ENCODE results near the gene NECTIN4.
"Not testable (repeated sequence)": the region's sequence is repeated elsewhere in the genome, so short reads cannot be mapped to it uniquely, and the experiment has no call there.

The NECTIN4 gene

DNA sequence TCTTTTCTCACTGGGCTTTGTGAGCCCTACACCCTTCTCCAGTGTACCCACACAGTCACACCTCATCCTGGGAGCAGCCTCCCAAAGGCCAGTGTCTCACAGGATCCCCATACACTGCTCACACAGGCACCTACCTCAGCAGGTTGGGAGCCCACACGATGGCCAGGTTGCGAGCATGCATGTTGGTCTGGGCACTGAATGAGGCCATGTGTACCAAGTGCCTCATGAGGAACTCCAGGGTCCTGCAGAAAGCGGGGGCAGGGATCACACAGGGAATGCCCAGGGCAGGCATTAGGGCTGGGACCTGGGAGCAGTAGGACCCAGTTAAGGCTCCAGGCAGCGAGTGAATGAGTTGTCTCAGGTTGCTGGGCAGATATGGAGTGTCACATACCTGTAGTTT lies 35.1 kb downstream of the NECTIN4 start:
- DNase-seq (ENCODE audit: low spot score): no peak

DNA sequence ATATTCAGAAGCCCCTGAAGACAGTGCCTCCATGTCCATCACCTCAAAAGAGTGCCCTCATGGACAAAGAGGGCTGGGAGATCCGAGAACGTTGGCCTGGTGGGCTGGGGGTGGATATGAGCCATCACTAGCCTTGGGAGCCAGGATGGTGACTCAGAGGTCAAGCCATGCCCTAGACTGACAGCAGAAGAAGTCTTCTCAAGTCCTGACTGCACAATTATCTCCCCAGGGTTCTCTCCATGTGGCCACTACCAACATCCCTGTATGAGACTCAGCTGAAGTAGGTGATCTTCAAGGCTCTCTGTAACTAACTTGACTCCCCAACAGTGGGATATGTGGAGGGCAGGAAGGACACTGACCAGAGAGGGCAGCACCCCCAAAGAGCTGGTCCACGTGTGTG lies 36.5 kb downstream of the NECTIN4 start:
- no peak for DNase-seq (ENCODE audit: low spot score)

DNA sequence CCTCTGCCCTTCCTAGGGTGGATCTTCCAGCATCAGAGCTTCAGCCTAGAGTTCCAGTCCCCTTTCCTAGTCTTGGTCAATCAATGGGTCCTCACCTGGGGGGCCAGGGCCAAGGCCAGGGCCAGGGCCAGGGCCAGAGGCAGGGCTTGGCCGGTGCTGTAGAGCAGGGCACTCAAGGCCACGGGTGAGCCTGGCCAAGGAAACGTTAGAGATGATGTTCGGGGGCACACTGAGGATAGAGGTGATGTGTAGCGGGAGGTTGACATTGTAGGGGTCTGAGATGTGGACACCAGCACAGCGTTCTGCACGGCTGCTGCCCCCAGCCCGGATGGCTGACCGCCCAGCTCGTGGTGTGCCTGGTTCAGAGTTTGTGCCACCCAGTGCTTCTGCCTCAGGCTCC lies 38.1 kb downstream of the NECTIN4 start:
- DNase-seq (ENCODE audit: low spot score): no peak

DNA sequence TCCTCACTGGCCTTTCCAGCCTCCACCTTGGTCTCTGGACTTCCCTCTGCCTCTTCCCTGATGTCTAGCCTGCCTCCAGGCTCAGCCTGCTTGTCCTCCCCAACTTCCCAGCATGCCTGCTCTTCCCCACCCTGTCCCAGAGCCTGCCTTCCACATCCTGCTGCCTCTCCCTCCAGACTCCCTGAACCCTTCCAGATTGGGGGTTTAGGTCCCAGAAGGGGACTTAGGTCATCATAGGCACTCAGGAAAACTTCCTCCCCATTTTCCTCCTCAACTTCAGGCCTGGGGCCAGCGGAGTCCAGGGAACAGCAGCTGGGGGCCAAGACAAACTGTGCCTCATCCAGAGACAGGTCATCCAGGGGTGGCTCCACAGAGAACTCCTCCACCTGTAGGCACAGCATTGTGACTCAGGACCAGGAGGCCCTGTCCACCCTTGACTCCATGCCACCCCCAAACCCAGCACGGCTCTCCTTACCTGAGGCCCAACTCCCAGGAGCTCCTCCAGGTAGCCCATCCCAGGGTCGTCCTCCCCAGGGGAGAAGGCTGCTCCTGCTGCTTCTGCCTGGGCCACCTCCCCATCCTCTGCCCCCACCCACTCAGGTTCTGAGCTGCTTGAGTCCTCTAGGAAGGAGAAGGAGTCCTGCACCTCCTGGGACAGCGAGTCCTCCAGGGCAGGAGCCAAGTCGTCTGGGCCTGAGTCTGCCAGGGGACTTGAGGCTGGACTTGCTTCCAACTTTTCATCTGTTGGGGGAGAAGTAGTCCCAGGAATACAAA lies 40.2 kb downstream of the NECTIN4 start:
- no peak for DNase-seq (ENCODE audit: low spot score)

DNA sequence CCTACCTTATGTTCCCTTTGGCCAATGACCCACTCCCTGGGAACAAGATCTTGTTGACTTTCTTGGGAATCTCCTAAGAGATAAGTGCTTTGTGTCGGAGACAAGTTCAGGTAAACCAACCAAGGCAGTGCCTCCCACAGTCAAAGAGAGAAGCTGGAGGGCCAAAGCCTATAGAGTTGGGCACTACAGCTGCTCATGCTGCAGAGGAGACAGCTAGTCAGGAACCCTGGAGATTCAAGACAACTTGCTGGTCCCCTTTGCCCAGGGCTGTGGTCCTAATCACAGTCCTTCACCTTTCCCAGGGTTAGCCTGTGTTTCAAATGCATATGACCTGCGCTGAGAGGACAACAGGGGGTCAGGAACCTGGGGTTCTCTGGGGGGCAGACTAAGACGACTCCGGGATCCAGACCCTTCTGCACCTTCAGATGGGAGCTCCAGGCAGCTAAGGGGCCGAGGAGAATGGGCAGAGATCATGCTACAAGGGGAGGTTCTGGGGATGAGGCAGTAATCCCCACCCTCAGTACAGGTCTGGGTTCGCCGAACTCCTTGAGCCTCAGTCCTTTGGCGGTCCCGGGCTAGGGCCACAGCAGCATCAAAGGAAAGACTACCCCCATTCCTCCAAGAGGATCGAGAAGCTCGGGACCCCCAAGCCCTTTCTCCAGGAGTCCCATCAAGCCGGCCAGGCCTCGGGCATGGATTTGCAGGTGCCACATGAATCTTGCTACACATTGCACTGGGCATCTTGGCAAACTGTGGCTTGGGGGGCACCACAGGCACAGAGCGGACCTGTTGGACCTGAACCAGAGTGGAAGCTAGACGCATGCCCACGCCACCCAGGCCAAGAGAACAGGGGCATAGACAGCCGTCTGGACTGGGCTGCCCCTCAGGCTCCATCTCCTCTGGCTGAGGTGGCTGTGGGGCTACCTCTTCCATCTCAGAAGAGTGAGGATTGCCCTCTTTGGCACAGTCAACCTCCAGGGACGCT lies 41.6 kb downstream of the NECTIN4 start:
- no peak for DNase-seq (ENCODE audit: low spot score)

DNA sequence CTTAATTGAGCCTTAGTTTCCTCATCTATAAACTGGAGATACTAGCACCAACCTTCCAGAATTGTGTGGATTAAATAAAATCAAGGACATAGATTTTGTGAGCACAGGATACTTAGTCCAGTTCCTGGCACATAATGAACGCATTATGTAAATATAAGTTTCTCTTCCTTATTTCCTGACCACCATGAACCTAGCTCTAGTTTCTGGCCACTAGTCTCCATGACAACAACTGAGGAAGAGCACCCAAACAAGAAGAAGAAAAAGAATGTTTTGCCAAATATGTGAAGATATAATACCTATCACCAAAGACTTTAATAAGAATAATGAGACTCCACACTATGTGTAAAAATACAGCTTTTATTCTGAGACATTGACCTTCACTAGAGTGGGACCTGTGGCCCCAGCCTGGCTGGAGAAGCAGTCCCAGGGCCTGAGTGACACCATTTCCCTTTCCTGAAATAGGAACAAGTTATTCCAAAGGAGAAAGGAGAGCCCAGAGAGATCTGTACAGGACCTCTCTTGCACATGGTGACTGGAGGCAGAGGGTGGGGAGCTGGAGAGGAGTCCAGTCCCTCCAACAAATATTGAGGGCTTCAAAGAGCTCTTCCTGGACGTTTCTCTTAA lies 42.6 kb downstream of the NECTIN4 start:
- no peak for DNase-seq (ENCODE audit: low spot score)

DNA sequence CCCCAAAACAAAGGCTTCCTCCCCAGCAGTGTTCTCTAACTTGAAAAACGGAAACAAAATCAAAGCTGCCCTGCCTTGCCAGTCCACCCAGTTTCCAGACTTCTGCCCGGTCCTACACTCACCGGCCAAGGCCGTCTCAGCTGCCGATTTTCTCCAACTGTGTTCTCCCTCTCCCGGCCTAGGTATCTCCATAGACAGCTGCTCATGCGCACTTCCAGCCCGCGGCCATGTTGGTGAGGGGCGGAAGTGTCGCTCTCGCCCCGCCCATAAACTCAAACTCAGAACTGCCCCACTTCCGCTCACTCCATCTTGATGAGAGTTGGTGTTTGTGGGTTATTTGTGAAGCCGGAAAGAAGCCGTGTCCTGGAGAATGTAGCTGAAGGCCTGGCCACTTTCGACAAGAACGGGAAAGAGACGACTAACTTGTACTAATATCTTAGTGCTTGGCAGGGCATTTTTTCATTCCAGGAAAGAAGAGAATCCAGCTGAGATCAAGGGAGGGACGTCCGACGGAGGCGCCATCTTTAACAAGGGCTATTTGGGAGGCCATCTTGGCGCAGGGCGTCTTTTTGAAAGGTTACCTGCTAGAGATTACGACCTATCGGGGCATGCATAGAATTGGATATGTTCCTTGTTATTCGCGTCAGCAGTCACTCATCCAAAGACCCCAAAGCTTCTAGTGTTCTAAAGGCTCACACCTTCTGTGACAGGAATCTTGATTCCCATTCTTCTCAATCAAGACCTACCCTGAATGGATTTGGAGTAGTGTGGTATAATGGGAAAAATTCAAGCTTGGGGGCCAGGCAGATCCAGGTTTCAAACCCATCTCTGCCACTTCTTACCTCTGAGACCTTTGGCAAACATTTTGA lies 43.4 kb downstream of the NECTIN4 start, which contains the start of gene USF1:
Gene USF1 (minus strand): TSS at position 242 of the 869 bp plus-strand sequence. CDS start 2,702 bp downstream, outside the sequence.
- DNase-seq (ENCODE audit: low spot score): peak; percentile 97

DNA sequence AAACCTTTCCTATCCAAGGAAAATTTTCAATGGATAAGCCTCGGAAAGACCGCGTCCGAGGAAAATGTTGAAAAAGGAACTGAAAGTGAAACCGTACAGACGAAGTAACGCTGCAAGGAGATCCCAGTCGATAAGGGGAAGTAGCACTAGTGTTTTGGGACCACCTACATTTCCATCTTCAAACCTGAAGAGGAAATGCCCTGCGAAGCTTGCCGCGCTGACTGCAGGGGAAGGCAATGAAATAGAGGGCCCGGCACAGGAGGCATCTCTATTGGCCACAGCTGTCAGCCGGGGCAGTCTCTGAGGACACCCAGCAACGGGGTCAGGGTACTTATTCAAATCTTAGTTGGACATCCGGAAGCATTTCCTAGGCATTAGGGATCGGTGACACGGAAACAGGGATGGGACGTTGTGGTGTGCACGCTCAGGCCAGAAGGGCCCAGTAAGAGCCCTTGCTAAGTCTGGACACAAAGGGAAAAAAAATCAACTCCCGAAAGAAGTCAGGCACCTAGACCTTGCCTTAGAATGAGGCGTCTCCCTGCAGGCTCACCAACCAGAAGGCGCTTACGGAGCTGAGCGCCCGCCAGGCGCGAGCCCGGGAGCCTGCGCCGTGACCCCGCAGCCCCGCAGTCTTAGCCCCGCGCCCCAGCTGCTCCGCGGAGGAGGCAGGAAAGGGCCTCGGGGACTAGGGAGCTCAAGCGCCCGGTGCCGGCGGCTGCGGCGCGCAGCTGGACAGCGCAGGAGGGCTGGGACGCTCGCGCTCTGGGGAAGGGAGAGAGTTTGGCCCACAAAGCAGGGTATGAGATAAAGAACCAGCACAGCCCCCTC lies 44.2 kb downstream of the NECTIN4 start:
- DNase-seq (ENCODE audit: low spot score): peak; percentile 85

DNA sequence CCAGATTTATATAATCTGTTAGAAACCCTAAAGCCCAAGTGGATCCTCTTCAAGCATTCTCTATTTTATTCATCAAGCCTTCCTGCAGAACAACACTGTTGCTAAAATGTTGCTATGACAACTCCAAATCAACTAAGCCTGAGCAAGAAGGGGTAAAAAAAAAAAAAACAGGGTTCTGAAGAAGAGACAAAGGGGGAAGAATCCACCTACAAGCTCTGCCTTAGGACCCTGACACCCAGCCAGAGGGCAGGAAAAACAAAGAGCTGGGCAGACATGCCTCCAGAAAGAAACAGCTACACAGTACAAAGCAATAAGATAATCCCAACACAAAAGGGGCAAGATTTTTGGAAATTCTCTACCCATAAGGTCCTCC lies 44.8 kb downstream of the NECTIN4 start:
- DNase-seq (ENCODE audit: low spot score): no peak

DNA sequence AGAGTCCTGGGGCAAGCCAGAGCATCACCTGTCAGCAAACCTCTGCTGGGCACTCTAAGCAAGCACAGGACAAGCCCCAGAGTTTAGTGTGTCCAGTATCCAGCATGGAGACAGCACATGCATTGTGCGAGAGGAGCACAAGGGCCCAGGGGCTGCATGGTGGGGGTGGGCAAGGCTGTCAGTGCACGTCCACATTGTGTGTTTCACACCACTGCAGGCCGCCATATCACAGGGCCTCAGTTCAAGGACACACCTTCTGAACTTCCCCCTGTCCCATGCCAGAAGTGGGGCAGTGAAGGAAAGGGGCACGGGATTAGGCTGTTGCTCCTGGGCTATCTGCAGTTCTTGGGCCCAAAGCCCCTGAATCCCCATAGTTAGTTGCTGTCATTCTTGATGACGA lies 49.8 kb downstream of the NECTIN4 start:
- no peak for DNase-seq (ENCODE audit: low spot score)

DNA sequence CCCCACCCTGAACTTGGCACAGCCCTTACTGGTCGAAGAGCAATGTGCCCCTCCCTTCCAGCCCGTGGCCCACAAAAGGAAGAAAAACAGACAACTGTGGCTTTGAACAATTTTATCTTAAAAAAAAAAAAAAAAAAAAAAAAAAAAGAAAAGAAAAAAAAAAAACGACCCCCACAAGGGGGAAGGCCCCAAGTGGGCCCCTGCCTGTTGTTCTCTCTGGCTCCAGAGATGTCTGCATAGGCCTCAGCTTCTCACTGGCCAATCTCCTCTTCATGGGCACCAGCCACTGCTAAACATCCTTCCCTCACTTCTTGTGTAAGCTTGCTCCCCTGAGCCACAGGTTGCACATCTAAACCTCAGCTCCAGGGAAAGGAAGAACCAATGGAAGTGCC lies 50.2 kb downstream of the NECTIN4 start:
- DNase-seq (ENCODE audit: low spot score): no peak

DNA sequence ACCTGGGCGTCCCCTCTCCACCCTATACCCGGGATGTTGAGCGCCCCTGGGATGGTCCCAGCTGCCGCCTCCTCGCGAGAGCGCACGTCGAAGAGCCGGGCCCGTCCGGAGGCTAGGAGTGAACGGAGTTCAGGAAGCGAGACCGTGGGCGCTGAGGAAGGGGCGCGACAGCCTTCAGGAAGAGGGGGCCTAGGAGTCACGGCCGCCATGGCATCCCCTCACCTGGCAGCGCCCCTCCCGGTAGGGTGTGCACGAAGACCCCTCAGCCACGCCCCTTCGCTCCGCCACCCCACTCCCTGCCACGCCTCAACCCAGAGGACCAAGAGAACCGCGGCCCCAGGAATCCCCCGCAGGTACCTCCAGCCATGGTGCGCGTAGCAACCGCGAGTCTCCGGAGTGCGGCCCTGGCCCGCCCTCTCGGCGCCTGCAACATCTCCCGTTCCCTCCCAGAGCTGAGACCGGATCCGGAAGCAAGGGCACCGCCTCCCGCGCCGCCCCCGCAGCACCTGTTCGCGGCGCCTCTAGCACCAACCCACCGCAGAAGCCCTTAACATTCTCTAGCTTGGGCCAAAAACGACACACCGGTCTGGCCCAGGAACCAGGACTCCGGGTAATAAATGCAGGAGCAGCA lies 50.7 kb downstream of the NECTIN4 start, which contains the start of gene TSTD1:
Gene TSTD1 (minus strand): TSS at position 442 of the 631 bp plus-strand sequence. CDS start 75 bp downstream, at position 367.
- DNase-seq (ENCODE audit: low spot score): no peak

DNA sequence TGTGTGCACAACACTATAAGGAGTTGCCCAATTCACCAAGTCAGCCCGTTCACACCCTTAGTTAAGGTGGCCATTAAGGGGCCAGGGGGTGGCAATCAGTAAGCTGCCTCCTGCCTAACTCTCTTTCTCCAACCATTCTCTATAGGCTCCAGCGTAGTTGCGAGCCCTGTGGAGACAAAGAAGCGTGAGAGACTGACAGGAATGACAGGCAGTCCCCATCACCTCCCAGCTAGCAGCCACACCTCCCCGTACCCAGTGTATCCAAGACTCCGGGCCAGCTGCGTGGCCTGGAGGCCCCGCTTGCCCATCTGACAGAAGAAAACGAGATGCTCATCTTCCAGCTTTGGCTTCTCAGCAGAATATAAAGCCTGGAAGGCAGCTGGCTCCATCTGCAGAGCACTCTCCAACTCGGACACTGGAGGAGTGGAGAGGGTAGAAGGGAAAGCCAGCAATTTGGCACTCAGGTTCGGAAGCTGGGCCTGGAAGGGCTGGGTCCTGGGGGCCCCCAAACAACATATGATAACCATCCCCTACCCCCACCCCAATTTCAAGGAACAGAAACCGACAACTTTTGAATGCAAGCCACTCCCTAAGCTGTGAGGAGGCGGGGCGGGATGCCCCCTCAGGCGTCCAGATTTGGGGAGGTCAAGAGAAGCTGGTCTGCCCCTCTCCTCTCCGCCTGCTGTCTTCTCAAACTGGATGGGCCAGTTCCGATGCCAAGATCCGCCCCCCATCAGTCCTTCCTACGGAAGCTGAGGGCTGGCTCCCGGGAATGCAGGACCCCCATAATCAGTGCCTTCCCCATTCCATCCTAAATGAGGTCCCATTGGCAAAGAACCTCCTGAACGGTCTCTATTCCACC lies 51.5 kb downstream of the NECTIN4 start:
- no peak for DNase-seq (ENCODE audit: low spot score)

DNA sequence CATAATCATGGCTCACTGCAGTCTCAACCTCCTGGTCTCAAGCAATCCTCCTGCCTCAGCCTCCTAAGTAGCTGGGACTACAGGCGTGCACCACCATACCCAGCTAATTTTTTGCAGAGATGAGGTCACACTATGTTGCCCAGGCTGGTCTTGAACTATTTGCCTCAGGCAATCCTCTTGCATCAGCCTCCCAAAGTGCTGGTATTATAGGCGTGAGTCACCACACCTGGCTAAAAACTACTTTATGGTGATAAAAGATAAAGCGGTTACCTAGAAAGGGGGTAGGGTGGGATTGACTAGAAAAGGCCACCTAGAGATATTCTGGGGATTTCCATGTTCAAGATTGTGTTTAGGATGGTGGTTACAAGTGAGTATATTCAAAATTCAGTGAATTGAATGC lies 55.6 kb downstream of the NECTIN4 start:
- no peak for DNase-seq (ENCODE audit: low spot score)

DNA sequence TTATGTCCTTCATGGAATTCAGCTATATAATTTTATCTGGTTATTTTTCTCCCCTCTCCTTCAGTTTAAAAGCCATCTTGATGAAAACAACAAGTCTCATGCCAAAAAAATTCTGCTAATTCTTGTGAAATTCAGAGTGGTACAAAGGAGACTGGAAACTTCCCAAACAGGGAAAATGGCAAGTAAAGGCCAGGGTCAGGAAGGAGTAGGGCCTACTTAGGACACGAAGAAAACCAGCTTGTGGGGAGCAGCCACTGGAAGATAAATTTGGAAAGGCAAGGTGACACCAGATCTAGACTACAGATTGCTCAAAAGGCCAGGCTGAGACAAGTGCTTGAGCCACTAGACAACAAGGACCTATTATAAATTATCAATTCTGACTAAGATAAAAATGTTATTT lies 56.9 kb downstream of the NECTIN4 start:
- no peak for DNase-seq (ENCODE audit: low spot score)

DNA sequence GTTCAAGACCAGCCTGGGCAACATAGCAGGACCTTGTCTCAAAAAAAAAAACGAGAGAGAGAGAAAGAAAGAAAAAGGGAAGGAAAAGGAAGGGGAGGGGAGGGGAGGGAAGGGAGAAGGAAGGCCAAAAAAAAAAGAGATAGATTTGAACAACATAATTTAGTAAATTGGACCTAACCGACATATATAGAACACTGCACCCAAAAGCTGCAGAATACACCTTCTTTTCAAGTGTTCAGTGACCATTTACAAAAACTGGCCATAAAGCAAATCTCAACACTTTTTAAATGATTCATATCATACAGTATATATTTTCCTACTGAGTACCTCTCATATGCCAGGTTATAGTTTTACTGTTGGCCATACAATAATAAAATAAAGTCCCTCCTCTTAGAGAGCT lies 57.5 kb downstream of the NECTIN4 start:
- no peak for DNase-seq (ENCODE audit: low spot score)

DNA sequence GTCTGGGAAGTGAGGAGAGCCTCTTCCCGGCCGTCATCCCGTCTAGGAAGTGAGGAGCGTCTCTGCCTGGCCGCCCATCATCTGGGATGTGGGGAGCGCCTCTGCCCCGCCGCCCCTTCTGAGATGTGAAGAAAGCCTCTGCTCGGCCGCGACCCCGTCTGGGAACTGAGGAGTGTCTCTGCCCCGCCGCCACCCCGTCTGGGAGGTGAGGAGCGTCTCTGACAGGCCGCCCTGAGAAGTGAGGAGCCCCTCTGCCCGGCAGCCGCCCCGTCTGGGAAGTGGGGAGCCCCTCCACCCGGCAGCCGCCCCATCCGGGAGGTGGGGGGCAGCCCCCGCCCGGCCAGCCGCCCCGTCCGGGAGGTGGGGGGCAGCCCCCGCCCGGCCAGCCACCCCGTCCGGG lies 59.9 kb downstream of the NECTIN4 start:
- DNase-seq (ENCODE audit: low spot score): not testable (repeated sequence)

DNA sequence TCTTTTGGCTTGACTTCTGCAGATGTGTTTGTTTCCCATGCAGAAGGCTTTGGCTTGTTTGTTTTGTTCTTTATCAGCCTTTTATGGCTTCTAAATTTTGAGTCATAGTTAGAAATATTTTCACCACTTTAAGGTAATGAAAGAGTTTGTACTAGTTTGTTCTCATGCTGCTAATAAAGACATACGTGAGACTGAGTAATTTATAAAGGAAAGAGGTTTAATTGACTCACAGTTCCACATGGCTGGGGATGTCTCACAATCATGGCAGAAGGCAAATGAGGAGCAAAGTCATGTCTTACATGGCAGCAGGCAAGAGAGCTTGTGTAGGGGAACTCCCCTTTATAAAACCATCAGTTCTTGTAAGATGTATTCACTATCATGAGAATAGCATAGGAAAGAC lies 62.4 kb downstream of the NECTIN4 start:
- DNase-seq (ENCODE audit: low spot score): not testable (repeated sequence)

DNA sequence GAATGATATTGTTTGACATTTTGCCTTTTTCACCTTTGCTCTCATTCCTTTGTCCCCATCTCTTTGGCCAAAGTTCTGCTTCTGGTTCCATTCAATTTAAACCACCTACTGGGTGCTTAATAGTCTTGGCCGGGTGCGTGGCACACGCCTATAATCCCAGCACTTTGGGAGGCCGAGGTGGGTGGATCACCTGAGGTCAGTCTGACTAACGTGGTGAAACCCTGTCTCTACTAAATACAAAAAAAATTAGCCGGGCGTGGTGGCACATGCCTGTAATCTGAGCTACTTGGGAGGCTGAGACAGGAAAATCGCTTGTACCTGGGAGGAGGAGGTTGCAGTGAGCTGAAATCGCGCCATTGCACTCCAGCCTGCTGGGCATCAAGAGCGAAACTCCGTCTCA lies 66.9 kb downstream of the NECTIN4 start:
- DNase-seq (ENCODE audit: low spot score): not testable (repeated sequence)
